Keratinocyte (primary cell): Measurements from ENCODE around the gene S1PR4. TPM values are rescaled to one million over a fixed set of nuclear protein-coding genes. Genes with fewer than 3 reads are reported as not detected.

Experiments used
- DNase-seq: peaks from one replicate; pipeline ENCODE4 v3.0.0-alpha.2; 2011; ENCODE audit warnings: low read depth, missing footprints, low spot score
- FAIRE-seq: peaks from 2 replicates; lab custom pipeline; 2011; peaks lifted over from hg19 to GRCh38; lab: Jason Lieb, UNC
- H2AFZ ChIP-seq: 2 replicates; pipeline ENCODE4 v1.6.0; 2012; ENCODE audit warnings: low read length, control low read depth, inconsistent platforms; ENCODE audit not compliant: control insufficient read depth
- H3K27ac ChIP-seq: 2 replicates; pipeline ENCODE4 v1.5.1; 2011; ENCODE audit warnings: low read length; ENCODE audit not compliant: control insufficient read depth, insufficient read depth
- H3K27me3 ChIP-seq: 3 replicates; pipeline ENCODE4 v1.6.0; 2011; ENCODE audit warnings: low read length; ENCODE audit not compliant: control insufficient read depth, insufficient read depth; ENCODE audit errors: extremely low read depth
- H3K36me3 ChIP-seq, 2 experiments: 2 replicates in 1 of 2; 3 replicates in 1 of 2; pipeline ENCODE4 v1.5.1; 2011; ENCODE audit warnings: low read length in 2 of 2, mild to moderate bottlenecking in 1 of 2; ENCODE audit not compliant: control insufficient read depth in 2 of 2, insufficient read depth in 2 of 2; ENCODE audit errors: extremely low read depth in 1 of 2
- H3K4me1 ChIP-seq: 3 replicates; pipeline ENCODE4 v1.5.1; 2011; ENCODE audit warnings: low read length; ENCODE audit not compliant: control insufficient read depth, insufficient read depth; ENCODE audit errors: extremely low read depth
- H3K4me2 ChIP-seq: 3 replicates; pipeline ENCODE4 v1.6.0; 2011; ENCODE audit warnings: low read depth, low read length; ENCODE audit not compliant: control insufficient read depth, insufficient read depth; ENCODE audit errors: extremely low read depth
- H3K4me3 ChIP-seq, 3 experiments: fragments of 200-600 bp in 1 of 3; sonication (generic) in 1 of 3; 2 replicates in 2 of 3; 3 replicates in 1 of 3; pipeline ENCODE4 v1.5.1; 2011 to 2016; ENCODE audit warnings: low read length in 3 of 3, mild to moderate bottlenecking in 3 of 3, control low read depth in 2 of 3, inconsistent platforms in 1 of 3, low read depth in 1 of 3, mixed read lengths in 1 of 3, mixed run types in 1 of 3, moderate library complexity in 1 of 3; ENCODE audit not compliant: control insufficient read depth in 2 of 3, insufficient read depth in 2 of 3; ENCODE audit errors: extremely low read depth in 1 of 3
- H3K79me2 ChIP-seq: 2 replicates; pipeline ENCODE4 v1.6.0; 2012; ENCODE audit warnings: low read length; ENCODE audit not compliant: control insufficient read depth, insufficient read depth
- H3K9ac ChIP-seq: 3 replicates; pipeline ENCODE4 v1.6.0; 2011; ENCODE audit warnings: low read length; ENCODE audit not compliant: control insufficient read depth, insufficient read depth; ENCODE audit errors: extremely low read depth
- H3K9me1 ChIP-seq: 3 replicates; pipeline ENCODE4 v1.6.0; 2011; ENCODE audit warnings: low read length; ENCODE audit not compliant: control insufficient read depth, insufficient read depth; ENCODE audit errors: extremely low read depth
- H3K9me3 ChIP-seq: 2 replicates; pipeline ENCODE4 v1.5.1; 2012; ENCODE audit warnings: low read depth, low read length; ENCODE audit not compliant: control insufficient read depth
- H4K20me1 ChIP-seq: 3 replicates; pipeline ENCODE4 v1.6.0; 2011; ENCODE audit warnings: low read length; ENCODE audit not compliant: control insufficient read depth, insufficient read depth; ENCODE audit errors: extremely low read depth
- EZH2 ChIP-seq: IDR thresholded peaks from one replicate; pipeline ENCODE4 v1.6.1; 2012; ENCODE audit warnings: inconsistent platforms, mild to moderate bottlenecking, low read length, moderate library complexity
- dilution Hi-C: fragments of 300-500 bp; cut with MboI; formaldehyde crosslinking; loops from one replicate; pipeline ENCODE4 v1.7.0; 2020; ENCODE audit warnings: low sequenced_read_pairs; ENCODE audit not compliant: extremely low pct_ligation_motif_present
- polyA plus RNA-seq, 5 experiments: library from polyadenylated mRNA; depleted of rRNA in 3 of 5; stranded (reverse) in 3 of 5; stranded (forward) in 1 of 5; unstranded in 1 of 5; fragments of >200 nt; gene quantifications; 1 replicate in 1 of 5; 2 replicates in 3 of 5; 3 replicates in 1 of 5; pipeline versions ENCODE4 v1.2.1 to v1.2.3, GENCODE V29; 2011 to 2012; ENCODE audit warnings: missing spikeins in 2 of 5, low read depth in 1 of 5, low replicate concordance in 1 of 5
- TF ChIP-seq, protein P1 (sequence below), 3 experiments: IDR thresholded peaks in 1 of 3; conservative IDR thresholded peaks in 1 of 3; optimal IDR thresholded peaks in 1 of 3; 2 replicates in 2 of 3; 3 replicates in 1 of 3; pipeline versions ENCODE3 to v1.5.1; 2011; ENCODE audit warnings: low read length in 3 of 3, mild to moderate bottlenecking in 3 of 3, moderate library complexity in 2 of 3, control low read depth in 1 of 3, inconsistent platforms in 1 of 3; ENCODE audit not compliant: insufficient read depth in 2 of 3; ENCODE audit errors: extremely low read depth in 1 of 3

S1PR4 gene
- polyA plus RNA-seq, 1 donor (not counting 4 experiments of a cell fraction or from before 2014, with no cell fraction given): 0.08 TPM

DNA sequence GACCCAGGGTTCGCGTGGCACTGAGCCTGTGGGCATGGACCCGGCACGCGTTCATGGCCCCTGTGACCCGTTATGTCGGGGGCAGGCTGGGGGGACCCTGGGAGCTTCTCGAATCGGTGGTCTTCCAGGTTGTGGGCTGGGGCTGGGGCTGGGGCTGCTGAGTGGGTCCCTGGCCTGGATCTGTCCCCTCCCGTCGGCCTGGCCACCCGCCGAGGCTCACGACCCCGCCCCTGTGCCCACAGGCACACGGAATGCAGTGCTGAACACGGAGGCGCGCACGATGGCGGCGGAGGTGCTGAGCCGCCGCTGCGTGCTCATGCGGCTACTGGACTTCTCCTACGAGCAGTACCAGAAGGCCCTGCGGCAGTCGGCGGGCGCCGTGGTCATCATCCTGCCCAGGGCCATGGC lies 13.7 kb downstream of the S1PR4 start:
- no peak overlapping the region for H3K27ac ChIP-seq
- peaks cover 10% of the 10 kb centered on the region for H3K4me1 ChIP-seq
- no peak overlapping the region for H3K9ac ChIP-seq
- H3K27me3 ChIP-seq: no peaks in the 10 kb centered on the region
- DNase-seq (no peak), FAIRE-seq (no peak)
- H3K36me3 ChIP-seq: peaks cover 9 to 19% of the 10 kb centered on the region in 2 experiments
- H3K9me3 ChIP-seq: no peaks in the 10 kb centered on the region
- H3K4me3 ChIP-seq: no peak overlapping the region
- peaks cover 64% of the 10 kb centered on the region for H3K79me2 ChIP-seq
- dilution Hi-C loops: no loop called here
- peaks cover 22% of the 10 kb centered on the region for H4K20me1 ChIP-seq
- H3K4me2 ChIP-seq: no peak overlapping the region
- TF ChIP-seq, protein P1, sequence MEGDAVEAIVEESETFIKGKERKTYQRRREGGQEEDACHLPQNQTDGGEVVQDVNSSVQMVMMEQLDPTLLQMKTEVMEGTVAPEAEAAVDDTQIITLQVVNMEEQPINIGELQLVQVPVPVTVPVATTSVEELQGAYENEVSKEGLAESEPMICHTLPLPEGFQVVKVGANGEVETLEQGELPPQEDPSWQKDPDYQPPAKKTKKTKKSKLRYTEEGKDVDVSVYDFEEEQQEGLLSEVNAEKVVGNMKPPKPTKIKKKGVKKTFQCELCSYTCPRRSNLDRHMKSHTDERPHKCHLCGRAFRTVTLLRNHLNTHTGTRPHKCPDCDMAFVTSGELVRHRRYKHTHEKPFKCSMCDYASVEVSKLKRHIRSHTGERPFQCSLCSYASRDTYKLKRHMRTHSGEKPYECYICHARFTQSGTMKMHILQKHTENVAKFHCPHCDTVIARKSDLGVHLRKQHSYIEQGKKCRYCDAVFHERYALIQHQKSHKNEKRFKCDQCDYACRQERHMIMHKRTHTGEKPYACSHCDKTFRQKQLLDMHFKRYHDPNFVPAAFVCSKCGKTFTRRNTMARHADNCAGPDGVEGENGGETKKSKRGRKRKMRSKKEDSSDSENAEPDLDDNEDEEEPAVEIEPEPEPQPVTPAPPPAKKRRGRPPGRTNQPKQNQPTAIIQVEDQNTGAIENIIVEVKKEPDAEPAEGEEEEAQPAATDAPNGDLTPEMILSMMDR (optimal IDR thresholded peaks at IDR 0.05 in 1 of 3, IDR thresholded peaks at IDR 0.05 in 1 of 3, conservative IDR thresholded peaks at IDR 0.05 in 1 of 3; ENCODE audit: extremely low read depth in 1 of 3, insufficient read depth in 2 of 3, low read length in 3 of 3): no peak
- TF ChIP-seq EZH2: no peak
- H2AFZ ChIP-seq: no peak overlapping the region
- no peaks in the 10 kb centered on the region for H3K9me1 ChIP-seq

DNA sequence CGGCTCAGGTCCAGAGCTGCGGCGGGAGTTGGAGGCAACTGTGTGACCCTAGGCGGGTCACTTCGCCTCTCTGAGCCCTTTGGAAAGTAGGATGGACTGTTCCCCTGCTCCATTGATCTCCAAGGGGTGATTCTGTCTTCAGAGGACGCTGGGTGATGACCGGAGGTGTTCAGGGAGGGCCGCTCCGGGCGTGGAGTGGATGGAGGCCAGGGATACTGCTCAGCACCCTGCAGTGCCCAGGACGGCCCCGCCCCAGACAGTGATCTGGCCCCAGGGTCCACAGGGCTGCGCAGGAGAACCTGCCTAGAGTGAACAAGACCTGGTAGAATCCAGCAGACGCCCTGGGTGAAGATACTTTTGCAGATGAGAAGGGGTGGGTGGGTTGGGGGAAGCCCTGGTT lies 14.1 kb downstream of the S1PR4 start:
- H3K4me1 ChIP-seq: peaks cover 5% of the 10 kb centered on the region
- FAIRE-seq (no peak), DNase-seq (no peak)
- dilution Hi-C loops: no loop called here
- peaks cover 9 to 19% of the 10 kb centered on the region in 2 experiments for H3K36me3 ChIP-seq
- H3K9ac ChIP-seq: no peak overlapping the region
- no peaks in the 10 kb centered on the region for H3K9me3 ChIP-seq
- TF ChIP-seq EZH2: no peak
- TF ChIP-seq, protein P1 (optimal IDR thresholded peaks at IDR 0.05 in 1 of 3, IDR thresholded peaks at IDR 0.05 in 1 of 3, conservative IDR thresholded peaks at IDR 0.05 in 1 of 3; ENCODE audit: extremely low read depth in 1 of 3, insufficient read depth in 2 of 3, low read length in 3 of 3): no peak
- peaks cover 21% of the 10 kb centered on the region for H4K20me1 ChIP-seq
- H2AFZ ChIP-seq: no peak overlapping the region
- H3K27ac ChIP-seq: no peak overlapping the region
- H3K27me3 ChIP-seq: no peaks in the 10 kb centered on the region
- peaks cover 59% of the 10 kb centered on the region for H3K79me2 ChIP-seq
- no peak overlapping the region for H3K4me2 ChIP-seq
- no peaks in the 10 kb centered on the region for H3K9me1 ChIP-seq
- no peak overlapping the region for H3K4me3 ChIP-seq
